CD14-positive monocyte (primary cell): ENCODE data around the gene SSBP4. TPM values are rescaled to one million over a fixed set of nuclear protein-coding genes. Genes with fewer than 3 reads are reported as not detected.

Experiments
- DNase-seq, 3 donors: peaks; one replicate each; pipeline ENCODE4 v3.0.0-alpha.2; 2011 to 2022
- H2AFZ ChIP-seq: 2 replicates; pipeline ENCODE4 v1.6.0; 2012; ENCODE audit warnings: mild to moderate bottlenecking, low read depth, low read length, inconsistent platforms; ENCODE audit not compliant: insufficient read depth, poor library complexity, severe bottlenecking
- H3K27ac ChIP-seq, 2 donors: 1 replicate in 1 of 2; 2 replicates in 1 of 2; pipeline ENCODE4 v1.5.1; 2012 to 2013; ENCODE audit warnings: low read length in 2 of 2, control low read depth in 1 of 2, inconsistent platforms in 1 of 2, low read depth in 1 of 2, mild to moderate bottlenecking in 1 of 2
- H3K27me3 ChIP-seq, 2 donors: one replicate each; pipeline versions ENCODE4 v1.6.0 to v1.6.1; 2011 to 2013; ENCODE audit warnings: low read length in 2 of 2; ENCODE audit not compliant: control insufficient read depth in 2 of 2, insufficient read depth in 2 of 2
- H3K36me3 ChIP-seq, 2 donors: replicated peaks in 1 of 2; 1 replicate in 1 of 2; 2 replicates in 1 of 2; pipeline versions ENCODE4 v1.5.1 to v1.6.1; 2012 to 2013; ENCODE audit warnings: low read length in 2 of 2, control low read depth in 1 of 2, inconsistent platforms in 1 of 2, mild to moderate bottlenecking in 1 of 2; ENCODE audit not compliant: insufficient read depth in 2 of 2, control insufficient read depth in 1 of 2
- H3K4me1 ChIP-seq, 2 donors: 1 replicate in 1 of 2; 2 replicates in 1 of 2; pipeline versions ENCODE4 v1.5.1 to v1.6.1; 2012 to 2013; ENCODE audit warnings: low read length in 2 of 2, control low read depth in 1 of 2, inconsistent platforms in 1 of 2, mild to moderate bottlenecking in 1 of 2, moderate library complexity in 1 of 2; ENCODE audit not compliant: insufficient read depth in 2 of 2, control insufficient read depth in 1 of 2
- H3K4me2 ChIP-seq: replicated peaks from 2 replicates; pipeline ENCODE3; 2012; ENCODE audit warnings: low read length, moderate library complexity, mild to moderate bottlenecking; ENCODE audit not compliant: poor library complexity, severe bottlenecking; ENCODE audit errors: extremely low read depth
- H3K4me3 ChIP-seq, 3 experiments: fragments of 200-600 bp in 1 of 3; sonication (generic) in 1 of 3; replicated peaks in 1 of 3; 1 replicate in 2 of 3; 2 replicates in 1 of 3; pipeline ENCODE4 v1.5.1; 2011 to 2013; ENCODE audit warnings: low read length in 3 of 3, mild to moderate bottlenecking in 3 of 3, control low read depth in 2 of 3, low read depth in 2 of 3, inconsistent platforms in 1 of 3, moderate library complexity in 1 of 3
- H3K79me2 ChIP-seq: 2 replicates; pipeline ENCODE4 v1.6.0; 2012; ENCODE audit warnings: mild to moderate bottlenecking, control low read depth, inconsistent platforms, low read length, moderate library complexity; ENCODE audit not compliant: insufficient read depth
- H3K9ac ChIP-seq: 2 replicates; pipeline ENCODE4 v1.6.0; 2017; ENCODE audit warnings: low read length, mild to moderate bottlenecking; ENCODE audit not compliant: insufficient read depth, poor library complexity, severe bottlenecking
- H3K9me3 ChIP-seq, 2 donors: replicated peaks in 1 of 2; 1 replicate in 1 of 2; 2 replicates in 1 of 2; pipeline versions ENCODE4 v1.5.1 to v1.6.1; 2012 to 2013; ENCODE audit warnings: low read length in 2 of 2, control low read depth in 1 of 2; ENCODE audit not compliant: control insufficient read depth in 1 of 2, insufficient read depth in 1 of 2
- H4K20me1 ChIP-seq: 2 replicates; pipeline ENCODE4 v1.6.0; 2012; ENCODE audit warnings: mild to moderate bottlenecking, low read length, control low read depth, moderate library complexity; ENCODE audit not compliant: insufficient read depth
- H3K27ac Mint-ChIP-seq, 7 donors: one replicate each; pipeline ENCODE4 v1.8.0; 2020; ENCODE audit warnings: mild to moderate bottlenecking in 7 of 7, mixed read lengths in 7 of 7, moderate library complexity in 6 of 7, inconsistent platforms in 2 of 7
- H3K27me3 Mint-ChIP-seq, 3 donors: one replicate each; pipeline ENCODE4 v1.8.0; 2021 to 2022; ENCODE audit warnings: low read depth in 3 of 3, mild to moderate bottlenecking in 3 of 3, mixed read lengths in 3 of 3, moderate library complexity in 3 of 3, inconsistent platforms in 1 of 3
- H3K36me3 Mint-ChIP-seq, 2 donors: one replicate each; pipeline ENCODE4 v1.8.0; 2020; ENCODE audit warnings: mixed read lengths in 2 of 2, inconsistent platforms in 1 of 2, mild to moderate bottlenecking in 1 of 2
- H3K4me1 Mint-ChIP-seq: one replicate; pipeline ENCODE4 v1.8.0; 2020; ENCODE audit warnings: mild to moderate bottlenecking, mixed read lengths
- H3K4me3 Mint-ChIP-seq, 2 donors: one replicate each; pipeline ENCODE4 v1.8.0; 2020; ENCODE audit warnings: mild to moderate bottlenecking in 2 of 2, mixed read lengths in 2 of 2, moderate library complexity in 1 of 2
- H3K9me3 Mint-ChIP-seq, 7 donors: one replicate each; pipeline ENCODE4 v1.8.0; 2020 to 2022; ENCODE audit warnings: mixed read lengths in 7 of 7, mild to moderate bottlenecking in 6 of 7, moderate library complexity in 6 of 7, inconsistent platforms in 2 of 7
- WGBS: methylation state at CpG from one replicate; pipeline ENCODE4 v1.1.5; 2013; ENCODE audit warnings: missing lambda C conversion rate; ENCODE audit not compliant: insufficient coverage; 5-methylcytosine and 5-hydroxymethylcytosine counted together
- intact Hi-C, 2 donors: fragments of 100-400 bp; cut with micrococcal nuclease; formaldehyde crosslinking; loops; one replicate each; pipeline versions ENCODE4 v1.15.0 to v1.15.1; 2023
- polyA plus RNA-seq, 3 donors: library from polyadenylated mRNA; depleted of rRNA in 1 of 3; unstranded in 2 of 3; stranded (reverse) in 1 of 3; fragments of 300-500 nt in 2 of 3; fragments of >200 nt in 1 of 3; fragmentation: Illumina TruSeq in 2 of 3; gene quantifications; 1 replicate in 2 of 3; 2 replicates in 1 of 3; pipeline ENCODE4 v1.2.3, GENCODE V29; 2012 to 2021
- TF ChIP-seq, protein P1 (sequence below): fragments of 200-600 bp; IDR thresholded peaks from one replicate; pipeline ENCODE4 v1.8.0; 2022; ENCODE audit warnings: antibody characterized with exemption, mild to moderate bottlenecking

SSBP4 gene
- polyA plus RNA-seq, 3 donors = 38.5 to 74.5 (median 48.3) TPM

DNA sequence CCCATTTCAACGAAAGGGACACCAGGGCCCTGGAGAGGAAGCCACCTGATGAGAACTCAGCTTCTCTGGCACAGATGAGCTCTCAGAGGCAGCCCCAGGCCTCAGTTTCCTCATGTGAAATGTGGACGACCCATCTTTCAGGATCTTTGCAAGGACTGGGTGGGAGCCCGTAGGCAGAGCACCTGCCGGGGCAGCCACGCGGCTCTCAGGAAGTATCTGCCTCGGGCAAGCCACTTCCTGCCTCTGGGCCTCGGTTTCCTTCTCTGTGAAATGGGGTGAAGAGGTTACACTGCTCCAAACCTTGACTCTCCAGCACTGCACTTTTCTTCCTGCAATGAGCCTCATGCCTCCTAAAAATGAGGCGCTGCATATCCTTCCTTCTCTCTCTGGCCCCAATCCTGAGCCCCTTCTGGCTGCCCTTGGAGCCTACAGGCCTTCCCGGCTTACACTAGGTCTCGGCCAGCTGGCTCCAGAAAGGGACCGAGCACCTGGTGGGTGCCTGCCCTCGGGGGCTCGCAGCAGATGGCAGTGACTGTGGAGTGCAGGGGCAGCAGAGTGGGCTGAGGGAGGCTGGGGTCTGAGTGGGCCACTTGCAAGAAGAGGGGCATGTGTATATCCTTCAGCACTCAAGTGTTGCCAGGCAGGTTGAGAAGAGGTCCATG is 3.5 kb downstream of the SSBP4 start:
- H3K4me1 ChIP-seq = peaks cover 36 to 51% of the 10 kb centered on the region in 2 donors
- Mint-ChIP-seq H3K9me3 (peaks cover 0 to 3% (median 0%) of the 10 kb centered on the region in 7 donors), H3K4me3 (no peak overlapping the region), H3K27ac (no peak overlapping the region), H3K4me1 (peaks cover 55% of the 10 kb centered on the region), H3K36me3 (peaks cover 7 to 29% of the 10 kb centered on the region in 2 donors), H3K27me3 (peaks cover 0 to 6% (median 2%) of the 10 kb centered on the region in 3 donors)
- intact Hi-C loops = no loop called here
- peaks cover 77% of the 10 kb centered on the region for H4K20me1 ChIP-seq
- WGBS = 61% methylated on average over 11 of the region's 14 CpGs
- H3K27ac ChIP-seq = no peak overlapping the region
- H3K79me2 ChIP-seq = peaks cover 55% of the 10 kb centered on the region
- no peak overlapping the region for H3K4me2 ChIP-seq
- no peaks in the 10 kb centered on the region for H3K9me3 ChIP-seq
- no peaks in the 10 kb centered on the region for H3K36me3 ChIP-seq
- H3K27me3 ChIP-seq = no peaks in the 10 kb centered on the region
- no peak overlapping the region for H2AFZ ChIP-seq
- TF ChIP-seq, protein P1, sequence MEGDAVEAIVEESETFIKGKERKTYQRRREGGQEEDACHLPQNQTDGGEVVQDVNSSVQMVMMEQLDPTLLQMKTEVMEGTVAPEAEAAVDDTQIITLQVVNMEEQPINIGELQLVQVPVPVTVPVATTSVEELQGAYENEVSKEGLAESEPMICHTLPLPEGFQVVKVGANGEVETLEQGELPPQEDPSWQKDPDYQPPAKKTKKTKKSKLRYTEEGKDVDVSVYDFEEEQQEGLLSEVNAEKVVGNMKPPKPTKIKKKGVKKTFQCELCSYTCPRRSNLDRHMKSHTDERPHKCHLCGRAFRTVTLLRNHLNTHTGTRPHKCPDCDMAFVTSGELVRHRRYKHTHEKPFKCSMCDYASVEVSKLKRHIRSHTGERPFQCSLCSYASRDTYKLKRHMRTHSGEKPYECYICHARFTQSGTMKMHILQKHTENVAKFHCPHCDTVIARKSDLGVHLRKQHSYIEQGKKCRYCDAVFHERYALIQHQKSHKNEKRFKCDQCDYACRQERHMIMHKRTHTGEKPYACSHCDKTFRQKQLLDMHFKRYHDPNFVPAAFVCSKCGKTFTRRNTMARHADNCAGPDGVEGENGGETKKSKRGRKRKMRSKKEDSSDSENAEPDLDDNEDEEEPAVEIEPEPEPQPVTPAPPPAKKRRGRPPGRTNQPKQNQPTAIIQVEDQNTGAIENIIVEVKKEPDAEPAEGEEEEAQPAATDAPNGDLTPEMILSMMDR = no peak
- no peak overlapping the region for H3K9ac ChIP-seq
- no peak overlapping the region for H3K4me3 ChIP-seq
- DNase-seq = no peak

GRCh38 chr19:18423258-18424020 is 4.2 kb downstream of the SSBP4 start:
- Histone ChIP-seq H3K9ac (no peak overlapping the region), H3K27me3 (no peaks in the 10 kb centered on the region), H3K9me3 (no peaks in the 10 kb centered on the region), H2AFZ (no peak overlapping the region), H3K4me2 (no peak overlapping the region), H3K79me2 (peaks cover 55% of the 10 kb centered on the region), H3K27ac (no peak overlapping the region), H3K36me3 (no peaks in the 10 kb centered on the region), H3K4me3 (no peak overlapping the region), H4K20me1 (peaks cover 85% of the 10 kb centered on the region), H3K4me1 (peaks cover 29 to 47% of the 10 kb centered on the region in 2 donors)
- peaks cover 48% of the 10 kb centered on the region for H3K4me1 Mint-ChIP-seq
- H3K36me3 Mint-ChIP-seq = peaks cover 7 to 30% of the 10 kb centered on the region in 2 donors
- 96% methylated on average over 15 of the region's 21 CpGs for WGBS
- intact Hi-C loops = no loop called here
- no peak for DNase-seq
- TF ChIP-seq, protein P1 = no peak
- peaks cover 0 to 6% (median 2%) of the 10 kb centered on the region in 3 donors for H3K27me3 Mint-ChIP-seq
- peaks cover 0 to 3% (median 0%) of the 10 kb centered on the region in 7 donors for H3K9me3 Mint-ChIP-seq
- H3K27ac Mint-ChIP-seq = no peak overlapping the region
- H3K4me3 Mint-ChIP-seq = no peak overlapping the region
